Activated T-cell treated with anti-CD3 and anti-CD28 coated beads, Interleukin-2, amount 50 U/mL, for 24 hours (primary cell): ENCODE data around the gene NUDCD3.

Experiments used
- DNase-seq: peaks from one replicate; pipeline ENCODE4 v3.0.0-alpha.2; 2020
- H3K27ac Mint-ChIP-seq: 2 replicates; pipeline ENCODE4 v1.8.0; 2020; ENCODE audit warnings: mild to moderate bottlenecking, mixed read lengths
- H3K27me3 Mint-ChIP-seq: 2 replicates; pipeline ENCODE4 v1.8.0; 2020; ENCODE audit warnings: mixed read lengths
- H3K36me3 Mint-ChIP-seq: 2 replicates; pipeline ENCODE4 v1.8.0; 2020; ENCODE audit warnings: low read depth, mixed read lengths
- H3K4me1 Mint-ChIP-seq: 2 replicates; pipeline ENCODE4 v1.8.0; 2020; ENCODE audit warnings: low read depth, mixed read lengths
- H3K4me3 Mint-ChIP-seq: 2 replicates; pipeline ENCODE4 v1.8.0; 2020; ENCODE audit warnings: mild to moderate bottlenecking, moderate library complexity, mixed read lengths
- H3K9me3 Mint-ChIP-seq: 2 replicates; pipeline ENCODE4 v1.8.0; 2020; ENCODE audit warnings: mixed read lengths

NUDCD3 gene

GRCh38 chr7:44490351-44491200 is at the start of gene NUDCD3:
Gene NUDCD3, minus strand, starts transcription at chr7:44490658. Its CDS starts 58 bp downstream, at chr7:44490600.
- Mint-ChIP-seq H3K9me3 (no peaks in the 10 kb centered on the region), H3K27ac (peak within 1 kb of the TSS; percentile 99), H3K4me3 (peak within 1 kb of the TSS; percentile 88), H3K36me3 (peaks cover 35% of the 10 kb centered on the region), H3K4me1 (peaks cover 44% of the 10 kb centered on the region), H3K27me3 (no peaks in the 10 kb centered on the region)
- DNase-seq = peak; percentile 90

GRCh38 chr7:44539669-44540506 is 49.4 kb upstream of the NUDCD3 start:
- Mint-ChIP-seq H3K27me3 (no peaks in the 10 kb centered on the region), H3K4me3 (no peak overlapping the region), H3K9me3 (no peaks in the 10 kb centered on the region), H3K4me1 (no peaks in the 10 kb centered on the region), H3K36me3 (no peaks in the 10 kb centered on the region), H3K27ac (no peak overlapping the region)
- DNase-seq = no peak

GRCh38 chr7:44538798-44539668 is 48.6 kb upstream of the NUDCD3 start:
- Mint-ChIP-seq H3K4me1 (no peaks in the 10 kb centered on the region), H3K27ac (no peak overlapping the region), H3K4me3 (no peak overlapping the region), H3K27me3 (no peaks in the 10 kb centered on the region), H3K36me3 (no peaks in the 10 kb centered on the region), H3K9me3 (no peaks in the 10 kb centered on the region)
- DNase-seq = no peak

GRCh38 chr7:44538093-44538797 is 47.8 kb upstream of the NUDCD3 start:
- H3K27ac Mint-ChIP-seq = no peak overlapping the region

GRCh38 chr7:44537442-44537841 is 47.0 kb upstream of the NUDCD3 start:
- no peaks in the 10 kb centered on the region for H3K36me3 Mint-ChIP-seq

More at GRCh38 chr7:44538093-44538797, 47.8 kb upstream of the NUDCD3 start:
- no peak for DNase-seq
- no peak overlapping the region for H3K4me3 Mint-ChIP-seq
- H3K27me3 Mint-ChIP-seq = no peaks in the 10 kb centered on the region
- no peaks in the 10 kb centered on the region for H3K36me3 Mint-ChIP-seq
- H3K4me1 Mint-ChIP-seq = no peaks in the 10 kb centered on the region
- no peaks in the 10 kb centered on the region for H3K9me3 Mint-ChIP-seq

GRCh38 chr7:44536090-44536489 is 45.6 kb upstream of the NUDCD3 start:
- H3K27me3 Mint-ChIP-seq = no peaks in the 10 kb centered on the region
- no peaks in the 10 kb centered on the region for H3K9me3 Mint-ChIP-seq
- no peaks in the 10 kb centered on the region for H3K36me3 Mint-ChIP-seq
- no peak for DNase-seq
- peaks cover under 1% of the 10 kb centered on the region for H3K4me1 Mint-ChIP-seq
- H3K27ac Mint-ChIP-seq = no peak overlapping the region
- H3K4me3 Mint-ChIP-seq = no peak overlapping the region

More at GRCh38 chr7:44537442-44537841, 47.0 kb upstream of the NUDCD3 start:
- Mint-ChIP-seq H3K9me3 (no peaks in the 10 kb centered on the region), H3K27me3 (no peaks in the 10 kb centered on the region), H3K4me3 (no peak overlapping the region), H3K27ac (no peak overlapping the region), H3K4me1 (no peaks in the 10 kb centered on the region)
- DNase-seq = no peak

GRCh38 chr7:44535348-44536064 is 45.0 kb upstream of the NUDCD3 start:
- Mint-ChIP-seq H3K27me3 (no peaks in the 10 kb centered on the region), H3K4me3 (no peak overlapping the region), H3K9me3 (no peaks in the 10 kb centered on the region), H3K36me3 (no peaks in the 10 kb centered on the region), H3K27ac (no peak overlapping the region), H3K4me1 (peaks cover 3% of the 10 kb centered on the region)
- no peak for DNase-seq

- DNase-seq = peak; percentile 61
- H3K4me1 Mint-ChIP-seq = peaks cover 3% of the 10 kb centered on the region
- H3K36me3 Mint-ChIP-seq = no peaks in the 10 kb centered on the region
- no peak overlapping the region for H3K27ac Mint-ChIP-seq
- no peaks in the 10 kb centered on the region for H3K27me3 Mint-ChIP-seq
- H3K9me3 Mint-ChIP-seq = no peaks in the 10 kb centered on the region
- no peak overlapping the region for H3K4me3 Mint-ChIP-seq
These were observed 44.0 kb upstream of the NUDCD3 start for GRCh38 chr7:44534501-44534900.

- Mint-ChIP-seq H3K27me3 (no peaks in the 10 kb centered on the region), H3K4me1 (peaks cover 3% of the 10 kb centered on the region), H3K4me3 (no peak overlapping the region), H3K36me3 (no peaks in the 10 kb centered on the region), H3K9me3 (no peaks in the 10 kb centered on the region), H3K27ac (no peak overlapping the region)
- no peak for DNase-seq
These were observed 43.6 kb upstream of the NUDCD3 start for GRCh38 chr7:44534087-44534486.

- Mint-ChIP-seq H3K27ac (no peak overlapping the region), H3K9me3 (no peaks in the 10 kb centered on the region), H3K4me3 (no peak overlapping the region), H3K27me3 (no peaks in the 10 kb centered on the region), H3K36me3 (no peaks in the 10 kb centered on the region), H3K4me1 (peaks cover 3% of the 10 kb centered on the region)
- DNase-seq = no peak
These were observed 43.0 kb upstream of the NUDCD3 start for GRCh38 chr7:44533301-44534055.

- DNase-seq = no peak
- no peak overlapping the region for H3K27ac Mint-ChIP-seq
- no peak overlapping the region for H3K4me3 Mint-ChIP-seq
- H3K4me1 Mint-ChIP-seq = peaks cover 3% of the 10 kb centered on the region
- H3K27me3 Mint-ChIP-seq = no peaks in the 10 kb centered on the region
- no peaks in the 10 kb centered on the region for H3K36me3 Mint-ChIP-seq
- peaks cover 2% of the 10 kb centered on the region for H3K9me3 Mint-ChIP-seq
These were observed 41.2 kb upstream of the NUDCD3 start for GRCh38 chr7:44531421-44532380.

- Mint-ChIP-seq H3K27ac (no peak overlapping the region), H3K4me3 (no peak overlapping the region), H3K36me3 (no peaks in the 10 kb centered on the region), H3K27me3 (no peaks in the 10 kb centered on the region), H3K4me1 (peaks cover 3% of the 10 kb centered on the region), H3K9me3 (peaks cover 2% of the 10 kb centered on the region)
- DNase-seq = no peak
These were observed 40.5 kb upstream of the NUDCD3 start for GRCh38 chr7:44530990-44531389.
